ENCODE measurements around the gene AIG1.
"Not testable (repeated sequence)": the region's sequence is repeated elsewhere in the genome, so short reads cannot be mapped to it uniquely, and the experiment has no call there.

AIG1 gene

GRCh38 chr6:143127941-143128680, 67.4 kb downstream of the AIG1 start:
- DNase-seq (ENCODE audit: low read depth) = no peak

- no peak for DNase-seq (ENCODE audit: low read depth)
Observed at GRCh38 chr6:143128681-143129015, 68.0 kb downstream of the AIG1 start.

GRCh38 chr6:143130928-143131327, 70.2 kb downstream of the AIG1 start:
- no peak for DNase-seq (ENCODE audit: low read depth)

GRCh38 chr6:143135325-143135724, 74.6 kb downstream of the AIG1 start:
- DNase-seq (ENCODE audit: low read depth) = no peak

- DNase-seq (ENCODE audit: low read depth) = no peak
Observed at GRCh38 chr6:143135797-143136561, 75.3 kb downstream of the AIG1 start.

- DNase-seq (ENCODE audit: low read depth) = no peak
Observed at GRCh38 chr6:143136647-143137046, 76.0 kb downstream of the AIG1 start.

- no peak for DNase-seq (ENCODE audit: low read depth)
Observed at GRCh38 chr6:143139239-143139784, 78.6 kb downstream of the AIG1 start.

GRCh38 chr6:143139884-143140283, 79.2 kb downstream of the AIG1 start:
- not testable (repeated sequence) for DNase-seq (ENCODE audit: low read depth)

- no peak for DNase-seq (ENCODE audit: low read depth)
Observed at GRCh38 chr6:143140767-143141166, 80.1 kb downstream of the AIG1 start.

- no peak for DNase-seq (ENCODE audit: low read depth)
Observed at GRCh38 chr6:143141442-143141841, 80.8 kb downstream of the AIG1 start.

- no peak for DNase-seq (ENCODE audit: low read depth)
Observed at GRCh38 chr6:143146186-143146851, 85.6 kb downstream of the AIG1 start.

GRCh38 chr6:143149771-143150170, 89.1 kb downstream of the AIG1 start:
- DNase-seq (ENCODE audit: low read depth) = no peak

- no peak for DNase-seq (ENCODE audit: low read depth)
Observed at GRCh38 chr6:143150281-143150680, 89.6 kb downstream of the AIG1 start.

GRCh38 chr6:143151381-143151780, 90.7 kb downstream of the AIG1 start:
- DNase-seq (ENCODE audit: low read depth) = no peak

GRCh38 chr6:143155681-143156080, 95.0 kb downstream of the AIG1 start:
- no peak for DNase-seq (ENCODE audit: low read depth)

GRCh38 chr6:143157131-143157530, 96.4 kb downstream of the AIG1 start:
- no peak for DNase-seq (ENCODE audit: low read depth)

GRCh38 chr6:143158113-143158581, 97.5 kb downstream of the AIG1 start:
- DNase-seq (ENCODE audit: low read depth) = no peak

GRCh38 chr6:143159001-143159400, 98.3 kb downstream of the AIG1 start:
- DNase-seq (ENCODE audit: low read depth) = no peak

- DNase-seq (ENCODE audit: low read depth) = peak; percentile 15
Observed at GRCh38 chr6:143160015-143160414, 99.3 kb downstream of the AIG1 start.

GRCh38 chr6:143160439-143161220, 99.9 kb downstream of the AIG1 start:
- DNase-seq (ENCODE audit: low read depth) = no peak

GRCh38 chr6:143163621-143164020, 102.9 kb downstream of the AIG1 start:
- no peak for DNase-seq (ENCODE audit: low read depth)

- DNase-seq (ENCODE audit: low read depth) = no peak
Observed at GRCh38 chr6:143164565-143165105, 103.9 kb downstream of the AIG1 start.

Measured in HS-27A (cell line).